Fibroblast of the conjunctiva (primary cell): ENCODE data around the gene IL17B.

Source experiments
- DNase-seq: peaks from one replicate; pipeline ENCODE4 v3.0.0-alpha.2; 2010; ENCODE audit warnings: low read depth

The IL17B gene

DNA sequence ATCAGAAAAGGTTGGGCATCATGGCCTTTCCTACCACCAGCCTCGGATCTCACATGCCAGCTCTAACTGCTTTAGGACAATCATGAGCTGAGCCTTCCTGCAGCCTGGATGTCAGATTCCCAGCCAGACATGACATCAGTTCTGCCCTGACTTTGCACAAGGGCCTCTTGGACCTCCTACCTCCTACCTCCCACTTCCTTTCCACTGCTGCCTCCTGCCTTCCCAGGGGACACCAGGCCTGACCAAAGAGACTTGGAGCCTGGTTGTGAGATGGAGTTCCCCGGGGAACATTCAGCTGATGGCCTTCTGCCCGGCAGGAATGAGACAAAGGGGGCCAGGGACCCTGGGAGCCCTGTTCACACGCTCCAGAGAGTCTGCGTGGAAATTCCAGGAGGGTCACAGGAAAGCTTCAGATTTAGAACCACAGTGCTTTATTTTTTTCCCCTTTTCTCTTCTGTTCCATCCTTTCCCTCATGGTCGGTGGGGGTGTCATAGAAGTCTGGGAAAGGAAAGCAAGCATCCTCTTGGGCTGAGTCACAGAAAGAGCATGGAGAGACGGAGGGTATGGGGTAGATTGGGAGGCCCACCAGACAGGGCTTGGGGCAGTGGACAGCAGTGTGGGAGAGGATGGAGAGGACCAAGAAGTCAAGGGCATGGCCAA is 35.4 kb upstream of the IL17B start:
- no peak for DNase-seq

DNA sequence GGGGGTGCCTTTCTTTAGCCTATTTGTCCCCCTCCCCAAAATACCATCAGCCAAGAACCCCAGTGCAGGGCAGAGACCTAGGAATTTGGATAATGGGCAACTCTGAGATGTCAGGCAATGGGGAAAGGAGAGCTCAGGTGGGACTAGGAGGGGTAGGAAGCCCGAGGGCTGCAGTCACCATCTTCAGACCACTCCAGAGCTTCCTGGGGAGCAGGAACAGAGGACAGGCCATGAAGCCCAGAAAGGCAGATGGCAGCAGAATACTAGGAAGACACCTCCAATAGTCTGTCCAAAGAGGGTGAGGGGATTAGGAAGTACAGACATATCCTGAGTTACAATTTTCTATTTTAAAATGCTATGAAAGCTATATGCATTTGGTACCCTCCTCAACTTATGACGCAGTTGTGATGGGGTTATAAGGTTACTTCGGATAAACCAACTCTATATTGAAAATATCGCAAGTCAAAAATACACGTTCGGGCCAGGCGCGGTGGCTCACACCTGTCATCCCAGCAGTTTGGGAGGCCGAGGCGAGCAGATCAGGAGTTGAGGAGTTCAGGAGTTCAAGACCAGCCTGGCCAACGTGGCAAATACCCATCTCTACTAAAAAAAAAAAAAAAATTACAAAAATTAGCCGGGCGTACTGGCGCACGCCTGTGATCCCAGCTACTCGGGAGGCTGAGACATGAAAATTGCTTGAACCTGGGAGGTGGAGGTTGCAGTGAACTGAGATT is 34.6 kb upstream of the IL17B start:
- DNase-seq, result no peak

GRCh38 chr5:149412783-149413476 is 33.8 kb upstream of the IL17B start:
- no peak for DNase-seq

- DNase-seq, result no peak
These were observed 32.8 kb upstream of the IL17B start for GRCh38 chr5:149411738-149412519.

- no peak for DNase-seq
These were observed 31.8 kb upstream of the IL17B start for GRCh38 chr5:149410721-149411432.

DNA sequence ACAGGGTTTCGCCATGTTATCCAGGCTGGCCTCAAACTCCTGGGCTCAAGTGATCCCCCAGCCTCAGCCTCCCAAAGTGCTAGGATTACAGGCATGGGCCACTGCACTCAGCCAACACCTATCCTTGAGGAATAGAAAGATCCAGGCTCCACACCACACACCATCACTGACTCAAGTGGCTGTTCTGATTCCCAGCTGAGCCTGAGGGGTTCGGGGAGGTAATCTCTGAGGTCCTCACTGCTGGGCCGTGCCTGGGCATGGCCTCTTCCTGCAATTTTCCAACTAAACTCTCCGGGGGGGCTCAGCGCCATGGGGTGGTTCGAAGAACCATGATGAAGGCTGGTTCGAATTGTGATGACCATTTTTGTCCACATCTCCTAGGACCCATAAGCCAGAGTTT is 31.0 kb upstream of the IL17B start:
- no peak for DNase-seq

GRCh38 chr5:149409268-149409948 is 30.3 kb upstream of the IL17B start:
- no peak for DNase-seq

- DNase-seq, result no peak
These were observed 29.4 kb upstream of the IL17B start for GRCh38 chr5:149408252-149409099.

GRCh38 chr5:149407323-149408251 is 28.5 kb upstream of the IL17B start:
- DNase-seq, result no peak

- no peak for DNase-seq
These were observed 27.9 kb upstream of the IL17B start for GRCh38 chr5:149406979-149407306.

- DNase-seq, result peak; percentile 91
These were observed 27.3 kb upstream of the IL17B start for GRCh38 chr5:149406203-149406978.

DNA sequence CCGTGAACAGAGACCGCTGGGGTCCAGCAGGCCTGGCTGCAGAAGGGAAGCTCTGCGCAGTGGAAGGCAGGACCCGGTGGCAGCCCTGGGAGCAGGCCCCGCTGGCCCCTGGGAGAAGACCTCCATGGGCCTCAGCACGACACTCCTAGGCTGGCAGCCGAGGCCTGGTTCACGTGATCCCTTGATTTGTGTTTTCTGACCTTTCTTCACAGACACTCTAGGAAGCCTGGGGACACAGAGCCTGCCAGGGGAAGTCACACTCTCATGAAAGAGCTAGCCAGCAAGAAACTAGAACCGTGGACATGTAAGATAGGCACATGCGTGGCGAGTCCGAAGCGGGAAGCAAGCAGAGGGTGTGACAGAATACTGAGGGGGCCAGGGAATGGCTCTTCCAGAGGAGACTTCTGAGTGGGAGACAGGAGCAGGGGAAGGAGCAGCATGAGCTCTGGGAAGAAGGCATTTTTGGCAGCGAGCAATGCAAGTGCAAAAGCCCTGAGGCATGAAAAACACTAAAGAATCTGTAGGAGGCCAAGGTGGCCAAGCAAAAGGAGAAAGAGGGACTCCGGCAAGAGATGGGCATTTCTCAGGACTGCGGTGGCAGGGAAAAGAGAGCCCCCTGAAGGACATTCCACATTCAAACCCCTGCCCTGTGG is 26.6 kb upstream of the IL17B start:
- no peak for DNase-seq

DNA sequence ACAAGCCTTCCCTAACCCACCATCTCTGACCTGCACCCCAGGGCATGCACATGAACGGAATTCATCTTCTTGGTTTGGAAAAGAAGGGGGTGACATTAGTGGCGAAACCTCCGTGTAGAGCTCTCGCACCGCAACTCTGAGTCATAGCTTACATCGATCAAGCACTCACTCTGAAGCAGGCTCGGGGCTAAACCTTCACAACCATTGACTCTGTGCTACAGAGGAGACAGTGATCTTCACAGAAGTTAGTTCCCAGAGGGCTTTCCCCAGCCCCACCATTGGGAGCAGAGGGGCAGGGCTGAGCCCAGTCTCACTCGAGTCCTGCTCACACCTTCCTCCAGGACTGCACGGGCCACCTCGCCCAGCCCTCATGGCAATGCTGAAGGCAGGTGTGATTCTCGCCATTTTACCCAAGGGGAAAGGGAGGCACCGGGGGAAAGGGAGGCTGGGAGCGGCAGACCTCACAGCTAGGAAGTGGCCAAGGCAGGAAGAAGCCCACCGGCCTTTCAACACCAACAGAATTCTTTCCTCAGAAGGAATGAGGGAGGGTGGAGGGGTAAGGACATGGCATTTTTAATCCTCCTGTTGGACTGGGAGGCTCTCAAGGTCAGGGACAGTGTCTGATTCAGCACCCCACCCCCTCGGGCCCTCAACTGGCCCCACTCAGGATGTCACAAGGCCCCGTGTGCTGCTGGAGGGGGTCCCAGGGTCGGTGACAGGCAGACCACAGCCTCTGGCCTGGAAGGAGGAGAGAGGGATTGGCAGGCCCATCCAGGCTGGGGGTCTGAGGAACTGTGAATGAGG is 25.9 kb upstream of the IL17B start:
- no peak for DNase-seq

- DNase-seq, result no peak
These were observed 25.0 kb upstream of the IL17B start for GRCh38 chr5:149403923-149404745.

GRCh38 chr5:149402291-149402690 is 23.2 kb upstream of the IL17B start:
- DNase-seq, result no peak

DNA sequence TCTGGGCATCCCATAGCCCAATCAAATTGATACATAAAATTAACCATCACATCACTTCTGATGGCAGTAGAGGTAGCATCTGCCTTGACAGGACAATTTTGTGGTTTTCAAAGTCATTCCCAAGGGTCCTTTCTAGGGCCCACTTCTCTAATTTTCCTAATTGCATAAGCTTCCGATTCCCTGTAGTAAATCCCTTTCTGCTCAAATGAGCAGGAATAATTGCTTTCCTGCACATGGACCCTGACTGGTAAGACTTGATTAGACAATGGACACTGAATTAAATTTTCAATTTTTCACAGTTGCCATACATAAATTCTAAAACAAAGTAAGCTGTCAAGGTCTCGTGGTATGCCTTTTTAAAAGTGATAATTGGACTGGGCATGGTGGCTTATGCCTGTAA is 22.0 kb upstream of the IL17B start:
- DNase-seq, result no peak
